ENCODE data around the gene FMOD.
A peak's percentile ranks its signal among the peaks of the same experiment; 100 is the strongest.

The FMOD gene

GRCh38 chr1:203308328-203308922 lies 42.5 kb downstream of the FMOD start:
- Mint-ChIP-seq H3K9me3 (no peaks in the 10 kb centered on the region), H3K27me3 (ENCODE audit: low read depth) (no peaks in the 10 kb centered on the region), H3K36me3 (ENCODE audit: low read depth) (peaks cover 28% of the 10 kb centered on the region), H3K27ac (peak overlapping the region; percentile 82 to 87 (median 82)), H3K4me1 (peaks cover 52% of the 10 kb centered on the region), H3K4me3 (peak overlapping the region; percentile 80 to 92 (median 90))
- TF ChIP-seq CTCF (IDR thresholded peaks at IDR 0.05; ENCODE audit: unreplicated experiment in 3 of 3), result no peak

GRCh38 chr1:203307641-203308126 lies 43.2 kb downstream of the FMOD start:
- Mint-ChIP-seq H3K4me3 (peak overlapping the region; percentile 80 to 92 (median 90)), H3K36me3 (ENCODE audit: low read depth) (peaks cover 28% of the 10 kb centered on the region), H3K27ac (peak overlapping the region; percentile 82 to 87 (median 82)), H3K4me1 (peaks cover 55% of the 10 kb centered on the region), H3K9me3 (no peaks in the 10 kb centered on the region), H3K27me3 (ENCODE audit: low read depth) (no peaks in the 10 kb centered on the region)
- no peak for TF ChIP-seq CTCF (IDR thresholded peaks at IDR 0.05; ENCODE audit: unreplicated experiment in 3 of 3)

- Mint-ChIP-seq H3K9me3 (no peaks in the 10 kb centered on the region), H3K27me3 (ENCODE audit: low read depth) (no peaks in the 10 kb centered on the region), H3K36me3 (ENCODE audit: low read depth) (peaks cover 28% of the 10 kb centered on the region), H3K27ac (peak overlapping the region; percentile 82 to 87 (median 82)), H3K4me3 (peak overlapping the region; percentile 80 to 92 (median 90)), H3K4me1 (peaks cover 55% of the 10 kb centered on the region)
- no peak for TF ChIP-seq CTCF (IDR thresholded peaks at IDR 0.05; ENCODE audit: unreplicated experiment in 3 of 3)
Measured at GRCh38 chr1:203306965-203307541, 43.9 kb downstream of the FMOD start.

DNA sequence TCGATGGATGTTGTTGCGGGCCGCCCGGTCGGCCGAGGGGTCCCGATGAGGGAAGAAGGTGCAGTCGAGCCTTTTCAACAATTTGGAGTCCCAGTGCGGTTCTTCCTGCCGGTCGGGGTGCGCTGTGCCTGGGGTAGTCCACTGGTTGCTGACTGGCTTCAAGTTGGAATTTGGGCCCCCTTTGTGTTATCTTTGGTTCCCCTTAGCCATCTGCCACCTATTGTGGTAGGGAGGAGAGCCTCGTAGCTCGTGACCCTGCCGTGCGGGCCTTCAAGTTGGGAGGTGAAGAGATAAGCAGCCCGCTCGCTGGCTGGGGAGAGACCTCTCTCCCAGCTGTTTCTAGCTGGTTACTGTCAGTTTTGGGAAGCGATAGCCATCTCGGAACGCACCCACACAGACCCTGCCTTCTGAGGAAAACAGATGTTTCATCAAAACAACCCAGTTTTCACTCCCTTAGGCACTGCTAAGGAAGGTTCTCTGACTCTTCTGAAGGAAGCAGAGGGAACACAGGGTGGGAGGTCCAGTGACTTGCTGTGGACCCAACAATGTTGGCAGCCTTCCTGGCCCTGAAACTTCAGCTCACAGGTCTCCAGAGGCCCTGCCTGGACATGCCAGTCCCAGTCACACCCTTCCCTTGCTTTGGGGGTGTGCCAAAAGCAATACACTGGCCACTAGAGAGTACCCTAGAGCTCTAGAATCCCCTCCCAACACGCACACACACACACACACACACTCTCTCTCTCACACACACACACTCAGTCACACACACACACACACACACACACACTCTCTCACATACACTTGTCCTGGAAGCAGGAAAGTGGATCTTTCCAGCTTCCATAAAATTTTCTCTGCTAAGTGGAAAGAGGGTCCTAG lies 44.6 kb downstream of the FMOD start:
- no peak for TF ChIP-seq CTCF (IDR thresholded peaks at IDR 0.05; ENCODE audit: unreplicated experiment in 3 of 3)
- Mint-ChIP-seq H3K4me1 (peaks cover 55% of the 10 kb centered on the region), H3K9me3 (no peaks in the 10 kb centered on the region), H3K36me3 (ENCODE audit: low read depth) (peaks cover 28% of the 10 kb centered on the region), H3K4me3 (peak overlapping the region; percentile 80 to 92 (median 90)), H3K27ac (peak overlapping the region; percentile 82 to 87 (median 82)), H3K27me3 (ENCODE audit: low read depth) (peaks cover under 1% of the 10 kb centered on the region)

DNA sequence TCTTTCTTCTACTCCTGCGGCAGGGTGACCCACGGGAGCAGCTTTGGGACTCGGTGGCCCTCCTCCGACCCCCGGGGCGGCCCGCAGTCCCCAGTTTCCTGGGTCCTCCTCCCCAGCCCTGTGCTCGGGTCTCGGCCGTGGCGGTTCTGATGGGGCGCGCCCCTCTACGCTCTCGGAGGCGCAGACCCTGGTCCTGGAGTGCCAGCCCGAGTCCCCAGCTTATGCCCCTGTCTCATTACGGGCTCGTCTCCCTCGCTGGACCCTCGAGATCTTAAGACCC lies 45.2 kb downstream of the FMOD start:
- Mint-ChIP-seq H3K4me3 (peak overlapping the region; percentile 80 to 92 (median 90)), H3K27me3 (ENCODE audit: low read depth) (peaks cover 4% of the 10 kb centered on the region), H3K9me3 (no peaks in the 10 kb centered on the region), H3K36me3 (ENCODE audit: low read depth) (peaks cover 23% of the 10 kb centered on the region), H3K27ac (peak overlapping the region; percentile 82 to 87 (median 82)), H3K4me1 (peaks cover 56% of the 10 kb centered on the region)
- TF ChIP-seq CTCF (IDR thresholded peaks at IDR 0.05; ENCODE audit: unreplicated experiment in 3 of 3), result no peak

Data from nephron (organoid).